Activated CD4-positive, CD25-positive, alpha-beta regulatory T cell treated with anti-CD3 and anti-CD28 coated beads, Interleukin-2, amount 50 U/mL, for 16 hours (primary cell): Measurements from ENCODE around the gene OTOGL.
"Not testable (repeated sequence)": the region's sequence is repeated elsewhere in the genome, so short reads cannot be mapped to it uniquely, and the experiment has no call there.

Experiments
- DNase-seq: peaks from one replicate; pipeline ENCODE4 v3.0.0-alpha.2; 2020; ENCODE audit warnings: low read depth, low spot score

The OTOGL gene

GRCh38 chr12:80129895-80130530 is 30.7 kb downstream of the OTOGL start:
- DNase-seq = no peak

DNA sequence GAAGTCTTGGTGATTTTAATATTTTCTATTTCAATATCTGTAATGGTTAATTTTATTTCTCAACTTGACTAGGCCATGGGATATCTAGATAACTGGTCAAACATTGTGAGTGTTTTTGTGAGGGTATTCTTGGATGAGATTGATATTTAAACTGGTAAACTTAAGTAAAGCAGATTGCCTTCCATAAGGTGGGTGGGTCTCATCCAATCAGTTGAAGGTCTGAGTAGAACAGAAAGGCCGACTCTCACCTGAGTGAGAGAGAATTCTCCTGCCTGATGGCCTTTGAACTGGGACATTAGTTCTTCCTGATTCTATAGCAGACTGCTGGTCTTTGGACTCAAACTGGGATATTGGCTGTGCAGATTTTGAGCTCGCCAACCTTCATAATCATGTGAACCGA is 36.3 kb downstream of the OTOGL start:
- DNase-seq = no peak

GRCh38 chr12:80140005-80140404 is 40.7 kb downstream of the OTOGL start:
- DNase-seq = no peak

GRCh38 chr12:80142640-80143039 is 43.3 kb downstream of the OTOGL start:
- no peak for DNase-seq

DNA sequence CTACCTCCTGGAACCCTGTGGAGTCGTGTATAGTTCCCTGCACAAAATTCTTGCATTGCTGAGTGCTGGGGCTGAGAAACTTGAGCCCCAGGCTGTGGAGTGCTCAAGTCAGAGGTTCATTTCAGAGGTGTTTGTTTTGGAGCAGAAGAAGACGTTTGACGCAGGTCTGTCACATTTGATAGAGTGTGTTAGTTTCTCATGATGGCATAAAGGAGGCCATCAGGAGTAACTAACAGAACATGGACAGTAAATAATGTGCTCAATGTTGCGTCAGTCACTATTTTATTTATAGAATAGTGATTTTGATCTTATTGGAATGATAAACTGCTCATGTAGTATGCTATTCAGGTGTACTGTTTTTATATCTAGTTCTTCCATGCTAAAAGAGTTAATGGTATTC is 44.2 kb downstream of the OTOGL start:
- DNase-seq = no peak

- not testable (repeated sequence) for DNase-seq
Measured at GRCh38 chr12:80149547-80150313, 50.4 kb downstream of the OTOGL start.

GRCh38 chr12:80151131-80151530 is 51.8 kb downstream of the OTOGL start:
- no peak for DNase-seq

DNA sequence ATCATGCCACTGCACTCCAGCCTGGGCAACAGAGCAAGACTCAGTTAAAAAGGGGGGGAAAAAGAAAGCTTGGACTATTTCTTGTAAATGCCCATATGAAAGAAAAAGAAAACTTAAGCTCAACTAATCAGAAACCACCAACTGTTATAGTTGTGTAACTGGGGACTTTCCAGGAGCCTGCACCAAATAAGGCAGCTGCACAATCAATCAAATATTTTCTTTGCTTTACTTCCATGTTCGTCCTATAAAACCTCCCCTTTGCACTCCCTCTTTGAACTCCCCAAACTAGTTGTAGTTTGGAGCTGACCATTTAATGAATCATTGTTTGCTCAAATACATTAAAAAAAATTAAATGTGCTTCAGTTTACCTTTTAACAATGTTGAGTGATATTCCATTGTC is 54.9 kb downstream of the OTOGL start:
- no peak for DNase-seq

DNA sequence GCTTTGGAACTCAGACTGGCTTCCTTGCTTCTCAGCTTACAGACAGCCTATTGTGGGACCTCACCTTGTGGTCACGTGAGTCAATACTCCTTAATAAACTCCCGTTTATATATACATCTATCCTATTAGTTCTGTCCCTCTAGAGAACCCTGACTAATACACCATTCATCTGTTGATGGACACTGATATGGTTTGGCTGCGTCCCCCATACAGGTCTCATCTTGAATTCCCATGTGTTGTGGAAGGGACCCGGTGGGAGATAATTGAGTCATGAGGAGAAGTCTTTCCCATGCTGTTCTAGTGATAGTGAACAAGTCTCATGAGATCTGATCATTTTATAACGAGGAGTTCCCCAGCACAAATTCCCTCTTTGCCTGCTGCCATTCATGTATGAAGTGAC is 57.0 kb downstream of the OTOGL start:
- DNase-seq = no peak

GRCh38 chr12:80157645-80158044 is 58.3 kb downstream of the OTOGL start:
- DNase-seq = no peak

DNA sequence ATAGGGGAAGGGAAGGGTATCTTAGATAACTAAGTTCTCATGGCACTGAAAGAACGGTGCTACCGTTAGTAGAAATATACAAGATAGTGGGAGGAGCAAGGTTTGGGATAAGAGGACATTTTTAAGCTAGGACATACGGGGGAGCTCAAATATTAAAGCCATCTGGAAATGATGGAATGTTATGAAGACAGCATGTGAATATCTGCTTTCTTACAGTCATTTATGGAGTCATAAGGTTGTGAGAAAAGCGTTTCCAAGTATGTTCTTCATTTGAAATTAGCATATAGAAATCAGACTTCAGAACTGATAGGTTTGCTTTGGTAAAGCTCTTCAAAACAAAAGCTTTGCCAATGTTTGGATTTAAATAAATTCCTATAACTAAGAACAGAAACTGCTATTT is 62.3 kb downstream of the OTOGL start:
- no peak for DNase-seq

DNA sequence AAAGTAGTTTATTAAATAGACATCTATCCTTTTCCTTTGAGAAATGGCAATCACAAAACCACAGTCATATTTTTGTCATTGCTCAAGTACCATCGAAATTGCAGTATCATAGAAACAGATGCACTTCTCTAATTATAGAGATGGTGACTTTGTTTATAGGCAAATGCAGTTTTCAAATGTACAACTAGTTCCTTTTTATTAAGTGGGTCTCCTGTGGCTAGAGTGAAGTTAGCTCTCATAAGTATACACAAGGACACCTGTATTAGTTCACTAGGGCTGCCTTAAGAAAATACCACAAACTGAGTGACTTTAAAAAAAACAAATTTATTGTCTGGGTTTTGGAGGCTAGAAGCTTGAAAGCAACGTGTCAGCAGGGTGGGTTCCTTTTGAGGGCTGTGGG is 62.8 kb downstream of the OTOGL start:
- no peak for DNase-seq

DNA sequence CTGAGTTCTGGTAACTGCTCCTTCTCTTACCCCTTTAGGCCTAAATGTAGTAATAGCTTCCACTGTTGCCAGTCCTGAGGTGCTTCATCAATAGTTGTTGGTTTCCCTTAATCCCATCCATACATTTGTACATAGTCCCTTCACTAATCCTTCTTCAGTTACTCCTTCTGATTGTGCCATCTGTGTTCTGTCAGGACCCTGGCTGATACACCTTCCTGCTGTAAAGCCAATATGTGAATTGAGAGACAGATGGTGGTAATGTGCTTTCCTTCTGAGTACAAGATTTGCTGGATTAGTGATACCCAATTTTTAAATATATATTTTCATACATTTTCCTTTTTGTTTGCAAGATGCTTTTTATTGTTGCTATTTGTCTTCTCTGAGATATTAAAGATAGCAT is 66.4 kb downstream of the OTOGL start:
- DNase-seq = no peak

DNA sequence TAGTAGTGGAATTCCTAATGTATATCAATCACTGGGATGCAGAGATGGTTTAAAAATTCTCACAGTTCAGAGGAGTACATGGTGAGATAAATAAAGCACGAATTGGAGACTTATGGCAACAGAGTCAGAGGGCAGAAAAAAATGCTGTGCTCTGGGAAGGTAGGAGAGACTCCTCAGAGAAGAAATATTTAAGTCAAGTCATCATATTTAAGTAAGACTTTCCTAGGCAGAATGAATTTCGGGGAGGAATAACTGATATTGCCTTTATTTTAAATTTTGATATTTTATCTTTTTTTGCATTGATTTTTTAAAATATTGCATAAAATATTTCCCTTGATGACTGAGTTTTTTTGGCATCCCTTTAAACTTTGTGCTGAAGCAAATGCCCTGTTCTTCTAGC is 67.4 kb downstream of the OTOGL start:
- DNase-seq = no peak

DNA sequence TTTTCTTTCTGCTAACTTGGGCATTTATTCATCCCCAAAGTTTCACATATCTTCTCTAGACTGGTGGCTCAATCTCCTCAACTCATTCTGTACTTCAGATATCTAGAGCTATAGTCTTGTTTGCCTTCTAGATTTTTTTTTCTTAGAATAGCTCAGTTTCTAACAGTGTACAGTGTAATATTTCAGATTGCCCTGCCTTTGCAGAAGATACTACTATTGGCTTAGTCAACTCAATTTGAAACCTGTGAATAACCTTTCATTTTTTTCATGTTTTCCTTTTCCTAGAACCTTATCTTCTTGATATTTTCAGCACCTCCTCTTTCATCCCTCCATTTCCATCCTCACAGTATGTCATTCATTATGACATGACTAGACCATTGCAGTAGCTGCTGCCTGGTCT is 69.6 kb downstream of the OTOGL start:
- DNase-seq = no peak

DNA sequence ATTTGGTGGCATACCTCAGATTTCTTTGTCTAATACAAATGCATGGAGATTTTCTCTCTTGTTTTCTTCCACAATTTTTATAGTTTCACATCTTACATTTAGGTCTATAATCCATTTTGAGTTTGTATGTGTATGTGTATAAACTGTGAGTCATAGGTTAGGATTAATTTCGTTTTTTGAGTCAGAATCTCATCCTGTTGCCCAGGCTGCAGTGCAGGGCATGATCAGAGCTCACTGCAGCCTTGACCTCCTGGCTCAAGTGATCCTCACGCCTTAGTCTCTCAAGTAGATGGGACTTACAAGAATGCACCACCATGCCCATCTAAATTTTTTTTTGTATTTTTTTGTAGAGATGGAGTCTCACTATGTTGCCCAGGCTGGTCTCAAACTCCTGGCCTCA is 71.6 kb downstream of the OTOGL start:
- no peak for DNase-seq

- no peak for DNase-seq
Measured at GRCh38 chr12:80173083-80173864, 73.9 kb downstream of the OTOGL start.

DNA sequence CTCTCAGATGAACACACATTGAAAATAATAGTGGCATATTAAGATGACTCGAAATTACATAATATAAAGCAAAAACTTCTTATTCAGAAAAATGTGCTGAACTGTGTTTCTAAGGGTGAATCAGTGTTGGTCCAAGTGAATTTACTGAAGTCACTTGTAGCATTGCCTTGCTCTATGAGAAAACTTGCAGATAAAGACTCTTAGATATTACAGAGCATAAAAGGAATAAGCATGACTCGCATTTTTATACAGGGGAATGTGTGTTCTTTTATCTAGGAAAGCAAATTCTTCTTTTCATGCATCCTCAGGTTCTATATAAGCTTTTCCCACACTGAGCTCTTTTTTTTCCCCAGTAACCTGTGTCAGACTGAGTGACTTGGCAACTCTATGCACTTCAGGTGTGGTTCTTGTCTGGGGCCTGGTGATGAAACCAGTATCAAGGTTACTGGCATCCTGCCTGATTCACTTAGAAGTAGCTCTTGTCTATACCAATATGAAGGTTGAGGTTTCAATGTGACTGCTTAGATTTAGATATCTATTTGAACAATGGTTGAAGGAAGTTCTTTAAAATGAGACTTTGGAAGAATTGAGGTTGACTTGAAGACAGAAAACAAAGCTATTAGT is 76.1 kb downstream of the OTOGL start:
- DNase-seq = no peak

- DNase-seq = no peak
Measured at GRCh38 chr12:80176706-80177105, 77.4 kb downstream of the OTOGL start.

DNA sequence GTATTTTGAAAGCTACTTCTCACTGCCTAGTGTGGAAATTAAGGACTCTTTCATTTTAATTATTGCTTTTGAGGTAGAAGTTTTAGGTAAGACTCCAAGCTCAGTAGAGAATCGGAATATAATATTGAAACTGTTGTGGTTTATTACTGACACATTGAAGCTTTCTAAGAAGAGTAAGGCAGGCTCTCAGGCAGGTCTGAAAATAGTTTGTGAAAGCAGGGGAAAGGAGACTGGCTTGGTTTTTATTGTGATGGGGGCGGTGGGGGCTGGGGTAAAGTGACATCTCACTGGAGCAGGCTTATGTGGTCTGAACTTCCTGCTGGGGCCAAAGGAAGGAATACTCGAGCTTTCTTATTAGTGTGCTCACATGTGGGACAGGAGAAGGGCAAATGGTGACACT is 79.5 kb downstream of the OTOGL start:
- DNase-seq = no peak

- DNase-seq = no peak
Measured at GRCh38 chr12:80183939-80184338, 84.6 kb downstream of the OTOGL start.

DNA sequence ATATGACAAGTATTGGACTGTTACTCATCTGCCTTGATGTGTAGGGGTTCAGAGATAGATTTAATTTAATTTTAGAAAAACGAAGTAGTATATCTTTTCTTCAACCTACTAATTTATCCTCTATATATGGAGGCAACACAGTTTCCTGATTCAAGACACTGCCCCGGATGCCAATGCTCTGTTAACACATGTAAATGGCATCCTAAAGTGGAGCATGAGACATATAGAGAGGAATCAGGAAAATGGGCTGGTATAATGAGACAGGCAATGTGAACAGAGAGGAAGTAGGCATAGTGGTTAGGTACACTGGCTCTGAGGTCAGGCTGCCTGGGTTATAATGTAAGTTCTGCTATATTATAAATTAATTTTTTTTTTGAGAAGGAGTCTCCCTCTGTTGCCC is 85.6 kb downstream of the OTOGL start:
- DNase-seq = no peak
